Stimulated activated CD4-positive, alpha-beta T cell treated with anti-CD3 and anti-CD28 coated beads, TNF-alpha, amount 100 ng/mL, for 1 hour (primary cell): ENCODE results near the gene SAFB.
A peak's percentile ranks its signal among the peaks of the same experiment; 100 is the strongest.
"Not testable (repeated sequence)": the region's sequence is repeated elsewhere in the genome, so short reads cannot be mapped to it uniquely, and the experiment has no call there.

Experiments used
- DNase-seq, 3 donors: peaks; one replicate each; pipeline ENCODE4 v3.0.0-alpha.2; 2020; ENCODE audit warnings: low read depth in 3 of 3, low spot score in 1 of 3

SAFB gene

DNA sequence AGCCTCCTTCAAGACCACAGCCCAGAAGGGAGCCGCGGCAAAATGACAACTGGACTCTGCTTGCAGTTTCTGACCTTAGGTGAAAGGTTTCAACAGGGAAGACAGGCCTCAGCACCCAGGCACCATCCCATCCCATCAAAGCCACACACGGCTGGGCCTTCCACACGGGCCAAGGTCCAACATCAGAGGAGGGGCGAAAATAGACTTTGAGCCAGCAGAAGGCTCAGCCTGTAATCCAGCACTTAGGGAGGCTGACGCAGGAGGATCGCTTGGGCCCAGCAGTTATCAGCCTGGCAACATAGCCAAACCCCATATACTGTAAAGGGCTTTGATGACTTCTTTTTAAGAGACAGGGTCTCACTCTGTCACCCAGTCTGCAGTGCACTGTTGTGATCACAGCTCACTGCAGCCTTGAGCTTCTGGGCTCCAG is 28.3 kb upstream of the SAFB start:
- no peak for DNase-seq

DNA sequence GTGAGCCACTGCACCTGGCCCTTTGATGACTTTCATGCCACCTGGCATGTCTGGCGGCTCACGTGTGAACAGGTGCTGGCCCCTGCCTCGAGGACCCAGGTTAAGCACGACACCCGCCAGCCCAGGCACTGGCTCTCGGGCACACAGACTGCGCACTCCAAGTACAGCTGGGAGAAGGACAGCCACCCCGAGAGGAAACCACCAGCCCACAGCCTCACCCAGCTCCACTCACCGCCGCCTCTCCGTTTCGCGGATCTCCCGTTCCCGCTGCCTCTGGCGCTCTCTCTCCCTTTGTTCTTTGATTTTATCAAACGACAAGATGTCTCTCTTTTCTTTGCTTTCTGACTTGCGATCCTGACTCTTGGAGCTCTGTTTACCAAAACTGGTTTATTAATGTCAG is 27.8 kb upstream of the SAFB start:
- DNase-seq: no peak

DNA sequence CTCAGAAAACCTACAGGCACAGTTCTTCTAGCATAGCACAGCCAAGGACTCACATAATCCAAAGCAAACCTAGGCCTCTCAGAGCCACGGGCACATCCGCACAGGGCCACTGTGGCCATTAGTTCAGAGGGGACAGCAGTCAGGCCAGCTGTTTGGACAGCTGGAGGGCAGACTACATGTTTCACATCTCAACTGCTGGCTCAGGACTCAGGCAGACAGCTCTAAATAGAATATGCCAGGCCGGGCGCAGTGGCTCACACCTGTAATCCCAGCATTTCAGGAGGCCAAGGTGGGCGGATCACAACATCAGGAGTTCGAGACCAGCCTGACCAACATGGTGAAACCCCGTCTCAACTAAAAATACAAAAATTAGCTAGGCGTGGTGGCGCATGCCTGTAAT is 27.1 kb upstream of the SAFB start:
- no peak for DNase-seq

DNA sequence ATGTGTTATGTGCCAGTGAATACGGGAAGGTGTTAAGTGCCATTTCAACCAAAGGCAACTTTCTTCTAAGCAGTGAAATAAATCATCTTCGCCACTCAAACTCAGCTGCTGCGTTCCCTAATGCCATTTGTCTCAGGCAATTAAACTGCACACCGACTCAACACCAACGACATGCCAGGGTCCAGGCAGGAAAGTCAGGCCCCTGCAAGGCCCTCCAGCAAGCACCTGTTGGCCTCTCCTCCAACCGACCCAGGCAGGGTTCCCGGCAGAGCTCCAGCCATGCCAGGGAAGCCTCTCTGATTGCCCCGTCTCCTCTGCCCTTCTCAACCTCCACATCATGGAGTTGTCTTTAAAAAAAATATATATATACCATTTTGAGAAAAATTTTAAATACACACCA is 22.1 kb upstream of the SAFB start:
- no peak for DNase-seq

DNA sequence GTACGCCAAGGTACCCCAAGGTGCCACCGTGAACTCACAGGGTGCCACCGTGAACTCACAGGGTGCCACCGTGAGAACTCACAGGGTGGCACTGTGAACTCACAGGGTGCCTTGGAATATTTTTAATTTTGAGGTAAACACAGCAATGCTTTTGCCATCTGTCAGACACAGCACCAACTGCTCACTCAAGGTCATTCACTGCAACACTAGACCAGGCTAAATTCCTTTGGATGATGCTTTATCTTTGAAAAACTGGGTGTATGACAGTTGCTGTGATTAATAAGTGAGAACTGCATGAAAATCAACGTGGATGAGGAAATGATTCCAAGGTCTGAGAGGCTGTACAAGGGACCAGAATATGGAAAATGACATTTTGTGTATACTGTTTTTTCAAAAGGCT is 19.3 kb upstream of the SAFB start:
- DNase-seq: no peak

DNA sequence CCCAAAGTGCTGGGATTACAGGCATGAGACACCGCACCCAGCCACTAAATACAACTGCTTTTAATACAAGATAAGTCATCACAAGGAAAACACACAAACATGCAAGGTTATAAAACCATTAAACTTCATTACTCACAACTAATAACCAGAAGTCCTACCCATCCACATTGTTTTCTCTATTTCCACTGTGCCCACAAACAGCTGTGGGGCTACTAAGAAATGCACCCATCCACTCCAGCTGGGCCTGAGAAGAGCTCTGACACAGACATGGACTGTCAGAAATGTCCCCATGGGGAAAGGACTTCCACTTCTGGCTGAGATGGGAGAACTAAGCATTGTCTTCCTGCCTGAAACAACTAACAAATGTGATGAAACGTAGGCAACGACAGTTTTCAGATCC is 17.5 kb upstream of the SAFB start:
- DNase-seq: no peak

DNA sequence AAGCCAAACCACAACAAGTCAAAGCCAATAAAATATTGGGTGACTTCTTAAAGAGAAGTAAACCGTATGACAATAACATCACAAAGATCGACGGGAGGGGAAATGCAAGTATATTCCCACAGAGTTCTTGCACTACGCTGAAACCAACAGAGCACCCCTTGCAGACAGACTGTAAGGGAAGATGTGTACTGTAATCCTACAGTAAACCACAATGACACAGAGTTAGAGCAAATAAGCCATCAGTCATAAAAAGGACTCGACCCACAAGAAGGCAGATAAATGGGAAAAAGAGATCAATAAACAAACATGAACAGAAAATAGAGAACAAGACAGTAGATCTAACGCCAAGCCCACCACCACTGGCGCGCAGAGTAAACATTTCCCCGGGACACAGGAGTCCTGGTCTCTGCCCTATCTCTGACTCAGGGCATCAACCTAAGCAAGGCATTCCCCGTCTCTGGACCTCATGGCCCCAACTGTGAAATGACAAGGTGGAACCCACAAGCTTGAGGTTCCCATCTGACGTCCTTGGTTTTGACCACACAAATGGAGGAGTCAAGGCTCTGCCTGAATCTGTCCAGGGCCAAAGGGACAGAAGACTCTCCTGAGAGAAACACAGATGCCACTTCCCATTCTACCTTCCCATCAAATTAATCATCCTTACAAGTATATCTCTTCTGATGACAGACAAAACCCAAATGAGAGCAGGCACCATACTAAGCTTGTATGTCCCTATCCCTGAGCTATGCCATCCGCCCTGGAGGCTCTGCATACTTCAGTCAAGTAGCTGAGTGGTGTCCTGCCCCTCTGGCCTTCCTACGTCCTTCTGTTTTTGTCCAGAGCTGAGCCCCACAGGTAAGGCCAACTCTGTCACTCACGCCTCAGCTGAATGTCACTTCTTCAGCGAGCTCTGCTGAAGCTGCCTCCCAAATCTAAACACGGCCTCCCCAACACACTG is 15.3 kb upstream of the SAFB start:
- DNase-seq: no peak

DNA sequence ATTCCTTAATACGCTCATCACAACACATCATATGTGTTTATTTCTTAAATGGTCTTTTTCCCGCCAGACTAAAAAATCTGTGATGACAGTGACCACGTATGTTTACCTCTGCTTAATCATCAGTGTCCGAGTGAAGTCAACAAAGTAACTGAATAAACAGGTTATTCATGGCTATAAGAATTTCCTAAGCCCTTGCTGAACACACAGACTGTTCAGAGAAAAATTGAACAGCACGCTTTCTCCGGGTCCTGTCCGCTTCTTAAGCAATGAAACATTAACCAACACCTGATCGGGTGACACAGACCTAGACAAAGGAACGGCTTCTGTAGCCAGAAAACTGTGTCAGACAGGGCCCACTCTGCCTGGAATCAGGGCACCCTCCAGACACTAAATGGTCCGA is 14.6 kb upstream of the SAFB start:
- DNase-seq: no peak

DNA sequence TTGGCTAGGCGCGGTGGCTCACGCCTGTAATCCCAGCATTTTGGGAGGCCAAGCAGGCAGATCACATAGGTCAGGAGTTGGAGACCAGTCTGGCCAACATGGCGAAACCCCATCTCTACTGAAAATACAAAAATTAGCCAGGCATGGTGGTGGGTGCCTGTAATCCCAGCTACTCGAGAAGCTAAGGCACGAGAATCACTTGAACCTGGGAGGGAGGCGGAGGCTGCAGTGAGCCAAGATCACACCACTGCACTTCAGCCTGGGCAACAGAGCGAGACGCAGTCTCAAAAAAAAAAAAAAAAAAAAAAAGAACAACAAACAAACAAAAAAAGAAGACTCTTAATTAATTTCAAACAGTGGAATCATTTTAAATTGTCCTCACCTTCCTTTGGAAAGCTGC is 14.1 kb upstream of the SAFB start:
- DNase-seq: not testable (repeated sequence)

DNA sequence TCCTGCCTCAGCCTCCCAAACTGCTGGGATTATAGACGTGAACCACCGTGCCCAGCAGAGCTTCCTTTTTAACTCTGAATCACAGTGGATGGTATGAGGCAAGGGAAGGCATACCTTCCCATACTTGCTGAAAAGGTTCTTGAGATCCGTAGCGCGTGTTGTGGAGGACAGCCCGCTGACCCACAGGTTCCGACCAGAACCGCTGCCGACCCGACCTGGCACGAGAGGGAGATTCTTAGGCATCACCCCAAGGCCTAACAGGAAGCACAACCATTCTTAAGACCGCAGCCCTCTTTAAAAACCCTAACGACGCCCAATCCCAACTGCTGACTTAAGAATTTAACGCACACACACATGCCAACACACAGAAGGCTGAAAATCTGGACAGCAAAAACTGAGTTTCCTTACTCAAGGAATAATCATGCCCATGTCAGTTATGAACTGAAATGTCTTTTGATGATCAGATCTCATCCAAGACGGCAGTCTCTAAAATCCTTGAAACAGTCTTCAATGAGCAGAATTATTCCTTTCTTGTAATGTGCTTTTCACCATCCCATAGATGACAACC is 12.9 kb upstream of the SAFB start:
- no peak for DNase-seq

DNA sequence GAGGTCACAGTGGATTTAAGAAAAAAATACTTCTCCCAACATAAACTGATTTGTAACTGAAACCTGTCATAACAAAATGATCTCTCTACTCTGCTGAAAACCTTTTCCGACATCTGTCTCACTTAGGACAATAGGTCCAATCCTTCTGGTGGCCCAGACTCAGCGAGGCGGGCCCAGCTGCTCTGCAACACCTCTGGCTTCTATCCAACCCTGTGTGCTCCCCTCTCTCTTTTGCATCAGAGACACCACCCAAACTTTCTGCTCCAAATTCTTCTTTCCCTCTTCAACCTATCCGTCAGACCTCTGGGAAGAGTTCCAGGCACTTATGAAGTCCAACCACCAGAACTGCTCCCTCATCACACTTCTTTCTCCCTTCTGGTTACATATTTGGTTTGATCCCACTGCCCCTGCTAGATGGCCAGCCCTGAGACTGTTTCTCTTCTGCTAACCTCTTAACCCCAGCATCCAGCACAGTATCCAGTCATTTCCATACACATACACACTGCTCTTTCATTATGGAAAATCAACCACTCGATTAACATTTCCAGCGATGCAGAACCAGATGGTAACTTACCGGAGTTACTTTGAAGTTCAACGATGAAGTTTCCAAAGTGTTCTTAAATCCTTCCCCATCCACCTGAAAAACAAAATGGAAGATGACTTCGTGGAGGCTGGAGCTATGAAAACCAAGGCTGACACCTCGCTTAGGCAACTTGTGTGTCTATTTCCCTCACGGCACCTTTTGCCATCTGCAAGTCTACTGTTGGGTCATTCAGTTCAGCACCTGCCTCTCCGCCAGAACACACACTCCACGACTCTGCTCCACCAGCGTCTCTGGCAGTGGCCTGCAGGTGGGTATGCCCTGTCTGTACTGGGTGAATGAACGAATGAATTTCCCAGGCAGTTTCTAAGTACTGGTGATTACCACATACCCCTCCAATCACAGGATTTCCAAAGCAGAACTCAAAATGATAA is 9.7 kb upstream of the SAFB start:
- DNase-seq: no peak

DNA sequence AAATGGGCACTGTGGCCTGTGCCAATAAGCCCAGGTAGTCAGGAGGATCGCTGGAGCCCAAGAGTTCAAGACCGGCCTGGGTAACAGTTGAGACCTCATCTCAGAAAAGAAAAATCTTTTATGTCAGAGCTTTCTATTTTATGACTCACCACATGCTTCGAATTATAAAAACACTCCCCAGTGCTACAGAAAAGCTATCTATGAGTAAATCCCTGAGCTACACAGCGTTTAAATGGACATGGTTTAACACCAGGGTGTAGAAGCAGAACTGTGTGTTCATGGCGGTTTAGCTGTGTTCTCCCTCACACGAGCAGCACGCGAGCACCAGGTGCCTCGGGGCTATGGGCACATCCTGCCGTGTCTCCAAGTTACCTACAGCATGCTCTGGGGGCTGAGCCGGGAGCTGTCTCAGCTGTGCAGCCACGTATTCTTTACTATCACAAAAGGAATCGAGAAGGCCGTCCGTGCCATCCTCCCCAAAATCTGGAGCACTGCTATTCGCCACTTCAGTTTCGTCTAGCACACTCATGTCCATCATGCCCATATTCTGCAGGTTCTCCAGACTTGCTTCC is 7.0 kb upstream of the SAFB start:
- DNase-seq: no peak

DNA sequence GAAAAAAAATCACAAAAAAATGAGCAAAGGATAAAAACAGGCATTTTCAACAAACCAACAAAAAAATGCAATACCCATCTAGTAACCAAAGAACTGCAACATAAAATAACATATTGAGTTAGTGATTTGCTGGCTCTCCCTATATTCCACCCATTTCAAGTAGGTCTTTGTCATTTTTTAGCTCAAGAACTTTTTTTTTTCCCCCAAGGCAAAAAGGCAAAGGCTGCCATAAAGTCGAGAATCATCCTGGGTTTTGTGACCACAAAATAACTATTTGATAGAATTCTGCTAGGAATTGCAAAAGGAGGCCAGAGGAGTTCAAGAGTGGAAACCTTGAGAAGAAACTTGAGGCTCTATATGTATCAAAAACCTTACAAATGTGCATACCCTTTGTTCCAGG is 5.8 kb upstream of the SAFB start:
- no peak for DNase-seq

DNA sequence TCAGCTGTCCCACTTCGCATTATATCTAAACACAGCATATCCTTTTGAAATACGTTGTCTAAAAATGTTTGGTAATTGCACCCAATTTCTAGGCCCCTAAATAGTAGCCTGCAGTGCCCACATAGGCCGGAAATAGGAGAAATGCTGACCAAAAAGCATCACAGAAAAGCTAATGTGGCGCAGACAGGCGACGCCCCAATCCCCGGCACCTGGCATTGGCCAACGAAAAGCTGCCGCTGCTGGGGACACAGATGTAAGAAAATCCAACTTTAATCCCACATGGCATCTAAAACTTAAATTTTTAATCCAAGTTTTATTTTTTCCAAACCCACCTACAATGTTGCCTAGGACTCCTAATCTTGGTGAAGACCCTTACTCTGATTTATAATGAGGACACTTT is 4.3 kb upstream of the SAFB start:
- DNase-seq: no peak

DNA sequence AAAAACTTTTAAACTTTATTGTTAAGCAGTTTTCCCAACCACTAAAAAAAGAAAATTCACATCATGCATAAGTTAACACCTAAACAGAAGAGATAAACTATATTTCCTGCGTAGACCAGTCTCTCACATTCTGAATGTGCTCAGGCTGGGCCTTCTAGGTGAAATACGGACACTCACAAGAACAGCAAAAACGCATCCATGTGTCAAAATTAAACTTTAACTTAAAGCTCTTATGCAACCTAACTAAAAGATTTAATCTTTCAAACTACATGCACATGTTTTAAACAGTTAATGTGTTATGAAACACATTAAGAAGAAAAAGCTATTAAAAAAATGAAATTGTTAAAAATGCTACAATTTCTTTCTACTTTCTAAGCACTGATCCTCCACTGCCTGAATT is 2.9 kb upstream of the SAFB start:
- no peak for DNase-seq

DNA sequence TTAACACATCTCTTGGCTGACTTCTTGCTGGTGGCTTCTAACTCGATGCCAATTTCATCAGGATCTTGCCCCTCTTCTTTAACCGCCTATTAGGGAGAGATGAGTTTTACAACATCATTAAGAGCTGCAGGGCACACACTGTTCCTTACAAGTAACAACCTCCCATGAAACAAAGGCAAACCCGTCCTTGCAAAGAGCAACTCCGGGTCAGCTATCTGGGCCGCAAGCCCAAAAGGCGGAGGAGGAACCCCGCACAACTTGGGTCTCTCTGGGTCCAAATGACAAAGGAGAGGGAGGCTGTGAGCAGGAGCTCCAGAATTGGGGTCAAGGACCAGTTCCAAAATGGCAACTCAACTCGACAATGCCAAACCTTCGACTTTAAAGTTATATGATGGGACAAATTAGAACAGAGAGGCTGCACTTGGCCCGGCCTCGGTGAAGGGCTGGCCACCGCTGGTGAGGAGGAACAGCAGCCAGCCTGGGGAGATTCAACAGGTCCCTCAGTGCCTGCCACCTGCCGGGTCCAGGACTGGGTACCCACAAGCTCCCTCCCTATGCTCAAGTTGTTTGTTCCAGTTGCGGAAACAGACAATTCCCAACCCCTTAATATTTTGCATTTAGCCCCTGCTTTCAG is 1.5 kb upstream of the SAFB start:
- DNase-seq: no peak

DNA sequence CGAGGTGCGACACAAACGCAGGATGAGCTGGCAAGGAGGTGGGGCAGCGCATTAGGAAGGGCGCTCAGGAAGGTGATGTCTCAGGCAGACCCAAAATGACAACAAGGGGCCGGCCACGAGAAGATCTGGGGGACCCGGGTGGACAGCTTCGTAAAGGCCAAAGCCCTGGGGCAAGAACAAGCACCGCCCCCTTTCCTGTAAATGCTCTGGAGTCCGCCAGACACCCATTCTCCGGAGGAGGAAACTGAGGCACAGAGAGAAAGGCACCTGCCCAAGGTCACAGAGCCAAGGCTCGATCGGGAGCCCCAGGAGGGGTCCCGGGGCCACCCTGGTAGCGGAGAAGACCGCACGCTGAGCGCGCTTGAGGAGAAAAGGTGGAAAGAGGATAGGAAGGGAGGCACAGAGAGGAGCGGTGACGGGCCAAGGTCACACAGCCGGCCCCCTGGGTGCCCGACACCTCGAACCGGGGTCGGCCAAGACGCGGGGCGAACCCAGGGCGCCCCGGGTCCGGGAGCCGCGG is 878 bp upstream of the SAFB start:
- peak in 1 of 3 donors; percentile 6 for DNase-seq

DNA sequence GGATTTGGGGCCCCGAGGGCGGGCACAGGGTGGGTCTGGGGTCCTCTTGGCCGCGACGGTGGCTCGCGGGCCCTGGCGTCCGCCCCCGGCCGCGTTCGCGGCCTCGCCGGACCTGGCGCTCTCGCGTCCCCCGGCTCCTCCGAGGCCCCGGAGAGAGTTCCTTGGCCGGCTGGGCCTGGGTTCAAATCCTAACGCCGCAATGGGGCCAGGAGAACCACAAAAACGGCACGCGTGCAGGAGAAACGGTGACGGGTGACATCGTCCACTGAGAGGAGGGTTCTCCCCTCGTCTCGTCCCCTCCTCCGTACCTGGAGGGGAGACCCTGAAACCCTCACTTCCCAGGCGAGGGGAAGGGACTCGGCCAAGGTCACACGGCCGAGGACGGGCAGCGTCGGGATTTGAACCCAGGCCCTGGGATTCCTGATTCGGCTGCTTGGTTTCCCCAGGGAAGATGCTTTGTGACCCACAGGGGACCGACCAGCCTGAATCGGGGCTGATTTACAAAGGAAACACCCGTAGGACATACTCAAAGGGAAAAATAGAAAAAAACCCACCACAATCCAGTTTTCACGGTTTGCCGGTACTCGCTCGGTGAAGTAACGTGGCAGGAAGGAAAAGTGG is 624 bp downstream of the SAFB start:
- DNase-seq: peak in 1 of 3 donors; percentile 19

DNA sequence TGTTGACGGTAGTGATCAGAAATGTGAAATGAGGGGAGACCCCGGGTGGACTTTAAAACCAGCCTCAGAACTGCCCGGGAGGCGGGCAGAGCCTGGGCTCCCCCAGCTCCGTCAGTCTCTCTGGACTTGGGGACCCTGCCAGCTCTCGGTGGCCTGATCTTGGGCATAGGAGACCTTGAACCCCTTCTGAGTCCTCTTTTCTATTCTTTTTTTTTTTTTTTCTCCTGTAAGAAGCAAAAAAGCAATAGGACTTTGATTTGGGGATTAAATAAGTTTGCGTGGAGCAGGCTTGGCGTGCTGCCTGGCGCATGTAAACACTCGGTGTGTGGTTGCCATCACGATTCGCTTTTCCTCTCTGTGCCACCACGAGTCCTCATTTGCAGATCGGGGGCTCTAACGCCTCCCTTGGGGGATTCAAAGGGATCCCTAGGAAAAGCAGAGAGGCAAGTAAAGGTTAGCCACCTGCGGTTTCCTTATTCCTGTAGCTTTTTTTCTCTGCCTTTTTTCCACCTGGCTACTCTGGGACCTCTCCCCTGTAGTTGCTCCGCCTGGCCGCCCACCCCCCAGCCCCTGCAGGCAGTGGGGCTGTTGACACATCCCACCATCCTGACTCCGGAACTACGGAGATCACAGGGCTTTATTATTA is 1.3 kb downstream of the SAFB start:
- no peak for DNase-seq
